HepG2 (cell line): ENCODE measurements around the gene KDM4F.

Source experiments
- EZH2 ChIP-seq: conservative IDR thresholded peaks from 2 replicates; pipeline ENCODE4 v1.6.1; 2012; ENCODE audit warnings: mild to moderate bottlenecking, low read depth, low read length, moderate library complexity
- HOXA3 ChIP-seq: sonication (generic); formaldehyde crosslinking; IDR thresholded peaks from 2 replicates; pipeline ENCODE4 v1.5.0; 2020; ENCODE audit warnings: missing genetic modification reagents
- POLR2A ChIP-seq, 2 experiments: IDR thresholded peaks; 2 replicates each; pipeline ENCODE4 v1.6.1; 2011; ENCODE audit warnings: low read depth in 2 of 2, low read length in 2 of 2, mild to moderate bottlenecking in 1 of 2, moderate library complexity in 1 of 2; ENCODE audit not compliant: insufficient read depth in 1 of 2
- U2AF1 ChIP-seq: fragments of 200-400 bp; formaldehyde crosslinking; optimal IDR thresholded peaks from 2 replicates; pipeline ENCODE3; 2017; ENCODE audit warnings: mild to moderate bottlenecking, low read depth, low read length
- ZNF780A ChIP-seq: sonication (generic); formaldehyde crosslinking; IDR thresholded peaks from 2 replicates; pipeline ENCODE4 v1.8.0; 2022; ENCODE audit warnings: mild to moderate bottlenecking, missing genetic modification reagents, moderate library complexity
- TF ChIP-seq, protein P1 (sequence below): sonication (generic); formaldehyde crosslinking; IDR thresholded peaks from 2 replicates; pipeline ENCODE4 v1.8.1; 2022; ENCODE audit warnings: mild to moderate bottlenecking, missing genetic modification reagents
- TF ChIP-seq, protein P2 (sequence below): sonication (generic); formaldehyde crosslinking; IDR thresholded peaks from 2 replicates; pipeline ENCODE4 v1.5.1; 2020; ENCODE audit warnings: mild to moderate bottlenecking, missing genetic modification reagents, moderate library complexity
- TF ChIP-seq, protein P3 (sequence below): sonication (generic); formaldehyde crosslinking; IDR thresholded peaks from one replicate; pipeline ENCODE4 v1.5.1; 2020; ENCODE audit warnings: mild to moderate bottlenecking, missing genetic modification reagents; ENCODE audit errors: not compliant biosample characterization

DNA sequence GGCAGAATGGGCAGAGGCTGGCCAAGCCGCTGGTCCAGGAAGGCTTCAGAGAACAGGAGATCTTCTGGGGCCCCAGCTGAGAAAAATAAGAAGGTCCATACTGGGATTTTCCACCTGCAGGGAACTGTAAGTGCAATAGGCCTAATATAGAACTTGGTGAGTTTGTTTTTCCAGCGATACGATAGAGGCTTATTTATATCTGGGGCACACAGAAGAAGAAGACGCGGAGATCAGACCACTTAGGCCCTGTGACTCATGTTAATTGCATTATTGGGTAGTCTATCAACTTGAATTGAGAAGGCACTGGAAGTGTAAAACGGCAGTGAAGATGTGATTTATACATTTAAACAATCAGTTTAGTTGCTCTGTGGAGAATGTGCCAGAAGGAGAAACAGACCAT, 9.8 kb downstream of the KDM4F start:
- TF ChIP-seq EZH2 (no peak), HOXA3 (CRISPR knock-in tag) (no peak), ZNF780A (CRISPR knock-in tag) (no peak), POLR2A (IDR thresholded peaks at IDR 0.05; ENCODE audit: insufficient read depth in 1 of 2, low read depth in 2 of 2, low read length in 2 of 2) (no peak), U2AF1 (no peak)
- TF ChIP-seq, protein P1, sequence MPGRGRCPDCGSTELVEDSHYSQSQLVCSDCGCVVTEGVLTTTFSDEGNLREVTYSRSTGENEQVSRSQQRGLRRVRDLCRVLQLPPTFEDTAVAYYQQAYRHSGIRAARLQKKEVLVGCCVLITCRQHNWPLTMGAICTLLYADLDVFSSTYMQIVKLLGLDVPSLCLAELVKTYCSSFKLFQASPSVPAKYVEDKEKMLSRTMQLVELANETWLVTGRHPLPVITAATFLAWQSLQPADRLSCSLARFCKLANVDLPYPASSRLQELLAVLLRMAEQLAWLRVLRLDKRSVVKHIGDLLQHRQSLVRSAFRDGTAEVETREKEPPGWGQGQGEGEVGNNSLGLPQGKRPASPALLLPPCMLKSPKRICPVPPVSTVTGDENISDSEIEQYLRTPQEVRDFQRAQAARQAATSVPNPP (CRISPR knock-in tag): no peak
- TF ChIP-seq, protein P2, sequence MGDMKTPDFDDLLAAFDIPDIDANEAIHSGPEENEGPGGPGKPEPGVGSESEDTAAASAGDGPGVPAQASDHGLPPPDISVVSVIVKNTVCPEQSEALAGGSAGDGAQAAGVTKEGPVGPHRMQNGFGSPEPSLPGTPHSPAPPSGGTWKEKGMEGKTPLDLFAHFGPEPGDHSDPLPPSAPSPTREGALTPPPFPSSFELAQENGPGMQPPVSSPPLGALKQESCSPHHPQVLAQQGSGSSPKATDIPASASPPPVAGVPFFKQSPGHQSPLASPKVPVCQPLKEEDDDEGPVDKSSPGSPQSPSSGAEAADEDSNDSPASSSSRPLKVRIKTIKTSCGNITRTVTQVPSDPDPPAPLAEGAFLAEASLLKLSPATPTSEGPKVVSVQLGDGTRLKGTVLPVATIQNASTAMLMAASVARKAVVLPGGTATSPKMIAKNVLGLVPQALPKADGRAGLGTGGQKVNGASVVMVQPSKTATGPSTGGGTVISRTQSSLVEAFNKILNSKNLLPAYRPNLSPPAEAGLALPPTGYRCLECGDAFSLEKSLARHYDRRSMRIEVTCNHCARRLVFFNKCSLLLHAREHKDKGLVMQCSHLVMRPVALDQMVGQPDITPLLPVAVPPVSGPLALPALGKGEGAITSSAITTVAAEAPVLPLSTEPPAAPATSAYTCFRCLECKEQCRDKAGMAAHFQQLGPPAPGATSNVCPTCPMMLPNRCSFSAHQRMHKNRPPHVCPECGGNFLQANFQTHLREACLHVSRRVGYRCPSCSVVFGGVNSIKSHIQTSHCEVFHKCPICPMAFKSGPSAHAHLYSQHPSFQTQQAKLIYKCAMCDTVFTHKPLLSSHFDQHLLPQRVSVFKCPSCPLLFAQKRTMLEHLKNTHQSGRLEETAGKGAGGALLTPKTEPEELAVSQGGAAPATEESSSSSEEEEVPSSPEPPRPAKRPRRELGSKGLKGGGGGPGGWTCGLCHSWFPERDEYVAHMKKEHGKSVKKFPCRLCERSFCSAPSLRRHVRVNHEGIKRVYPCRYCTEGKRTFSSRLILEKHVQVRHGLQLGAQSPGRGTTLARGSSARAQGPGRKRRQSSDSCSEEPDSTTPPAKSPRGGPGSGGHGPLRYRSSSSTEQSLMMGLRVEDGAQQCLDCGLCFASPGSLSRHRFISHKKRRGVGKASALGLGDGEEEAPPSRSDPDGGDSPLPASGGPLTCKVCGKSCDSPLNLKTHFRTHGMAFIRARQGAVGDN (CRISPR knock-in tag): no peak
- TF ChIP-seq, protein P3, sequence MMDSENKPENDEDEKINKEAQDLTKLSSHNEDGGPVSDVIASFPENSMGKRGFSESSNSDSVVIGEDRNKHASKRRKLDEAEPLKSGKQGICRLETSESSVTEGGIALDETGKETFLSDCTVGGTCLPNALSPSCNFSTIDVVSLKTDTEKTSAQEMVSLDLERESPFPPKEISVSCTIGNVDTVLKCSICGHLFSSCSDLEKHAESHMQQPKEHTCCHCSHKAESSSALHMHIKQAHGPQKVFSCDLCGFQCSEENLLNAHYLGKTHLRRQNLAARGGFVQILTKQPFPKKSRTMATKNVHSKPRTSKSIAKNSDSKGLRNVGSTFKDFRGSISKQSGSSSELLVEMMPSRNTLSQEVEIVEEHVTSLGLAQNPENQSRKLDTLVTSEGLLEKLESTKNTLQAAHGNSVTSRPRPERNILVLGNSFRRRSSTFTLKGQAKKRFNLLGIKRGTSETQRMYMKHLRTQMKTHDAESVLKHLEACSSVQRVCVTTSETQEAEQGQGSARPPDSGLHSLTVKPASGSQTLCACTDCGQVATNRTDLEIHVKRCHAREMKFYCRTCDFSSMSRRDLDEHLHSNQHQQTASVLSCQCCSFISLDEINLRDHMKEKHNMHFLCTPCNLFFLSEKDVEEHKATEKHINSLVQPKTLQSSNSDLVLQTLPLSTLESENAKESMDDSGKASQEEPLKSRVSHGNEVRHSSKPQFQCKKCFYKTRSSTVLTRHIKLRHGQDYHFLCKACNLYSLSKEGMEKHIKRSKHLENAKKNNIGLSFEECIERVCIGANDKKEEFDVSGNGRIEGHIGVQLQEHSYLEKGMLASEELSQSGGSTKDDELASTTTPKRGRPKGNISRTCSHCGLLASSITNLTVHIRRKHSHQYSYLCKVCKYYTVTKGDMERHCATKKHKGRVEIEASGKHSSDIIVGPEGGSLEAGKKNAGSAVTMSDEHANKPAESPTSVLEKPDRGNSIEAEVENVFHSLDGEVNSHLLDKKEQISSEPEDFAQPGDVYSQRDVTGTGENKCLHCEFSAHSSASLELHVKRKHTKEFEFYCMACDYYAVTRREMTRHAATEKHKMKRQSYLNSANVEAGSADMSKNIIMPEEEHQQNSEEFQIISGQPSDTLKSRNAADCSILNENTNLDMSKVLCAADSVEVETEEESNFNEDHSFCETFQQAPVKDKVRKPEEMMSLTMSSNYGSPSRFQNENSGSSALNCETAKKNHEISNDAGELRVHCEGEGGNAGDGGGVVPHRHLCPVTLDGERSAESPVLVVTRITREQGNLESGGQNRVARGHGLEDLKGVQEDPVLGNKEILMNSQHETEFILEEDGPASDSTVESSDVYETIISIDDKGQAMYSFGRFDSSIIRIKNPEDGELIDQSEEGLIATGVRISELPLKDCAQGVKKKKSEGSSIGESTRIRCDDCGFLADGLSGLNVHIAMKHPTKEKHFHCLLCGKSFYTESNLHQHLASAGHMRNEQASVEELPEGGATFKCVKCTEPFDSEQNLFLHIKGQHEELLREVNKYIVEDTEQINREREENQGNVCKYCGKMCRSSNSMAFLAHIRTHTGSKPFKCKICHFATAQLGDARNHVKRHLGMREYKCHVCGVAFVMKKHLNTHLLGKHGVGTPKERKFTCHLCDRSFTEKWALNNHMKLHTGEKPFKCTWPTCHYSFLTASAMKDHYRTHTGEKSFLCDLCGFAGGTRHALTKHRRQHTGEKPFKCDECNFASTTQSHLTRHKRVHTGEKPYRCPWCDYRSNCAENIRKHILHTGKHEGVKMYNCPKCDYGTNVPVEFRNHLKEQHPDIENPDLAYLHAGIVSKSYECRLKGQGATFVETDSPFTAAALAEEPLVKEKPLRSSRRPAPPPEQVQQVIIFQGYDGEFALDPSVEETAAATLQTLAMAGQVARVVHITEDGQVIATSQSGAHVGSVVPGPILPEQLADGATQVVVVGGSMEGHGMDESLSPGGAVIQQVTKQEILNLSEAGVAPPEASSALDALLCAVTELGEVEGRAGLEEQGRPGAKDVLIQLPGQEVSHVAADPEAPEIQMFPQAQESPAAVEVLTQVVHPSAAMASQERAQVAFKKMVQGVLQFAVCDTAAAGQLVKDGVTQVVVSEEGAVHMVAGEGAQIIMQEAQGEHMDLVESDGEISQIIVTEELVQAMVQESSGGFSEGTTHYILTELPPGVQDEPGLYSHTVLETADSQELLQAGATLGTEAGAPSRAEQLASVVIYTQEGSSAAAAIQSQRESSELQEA (CRISPR knock-in tag): no peak
